T-helper 1 cell (primary cell): ENCODE measurements around the gene PARP11.

Source experiments
- DNase-seq, 5 donors: peaks; one replicate each; pipeline ENCODE4 v3.0.0-alpha.2; 2012 to 2020

Gene PARP11

GRCh38 chr12:3761116-3761735, 112.0 kb downstream of the PARP11 start:
- DNase-seq = no peak

- DNase-seq = no peak
Measured at GRCh38 chr12:3759878-3760277, 113.3 kb downstream of the PARP11 start.
